DND-41 (cell line): Measurements from ENCODE around the gene FSTL1.

ENCODE experiments used
- EZH2 ChIP-seq: IDR thresholded peaks from 3 replicates; pipeline ENCODE4 v1.6.1; 2012; ENCODE audit warnings: borderline replicate concordance, low read depth, mild to moderate bottlenecking, moderate library complexity, low read length, inconsistent platforms; ENCODE audit not compliant: severe bottlenecking
- TF ChIP-seq, protein P1 (sequence below): IDR thresholded peaks from 2 replicates; pipeline ENCODE4 v1.5.1; 2012; ENCODE audit warnings: borderline replicate concordance, low read length, moderate library complexity, mild to moderate bottlenecking; ENCODE audit not compliant: poor library complexity, severe bottlenecking; ENCODE audit errors: extremely low read depth

DNA sequence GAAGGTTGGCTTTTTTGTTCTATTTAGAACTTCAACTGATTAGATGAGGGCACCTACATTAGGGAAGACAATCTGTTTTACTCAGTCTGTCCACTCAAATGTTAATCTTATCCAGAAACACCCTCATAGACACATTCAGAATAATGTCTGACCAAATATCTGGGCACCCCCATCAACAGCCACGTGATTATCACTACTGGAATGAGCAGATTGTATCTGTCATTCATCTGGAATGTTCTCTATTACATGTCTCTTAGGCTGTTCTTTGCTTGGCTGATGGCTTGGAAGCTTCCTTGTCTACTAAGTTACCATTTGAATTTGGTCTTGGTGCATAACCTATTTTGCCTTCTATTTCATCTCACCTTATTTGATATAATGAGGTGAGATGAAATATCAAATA, 86.0 kb downstream of the FSTL1 start:
- TF ChIP-seq, protein P1, sequence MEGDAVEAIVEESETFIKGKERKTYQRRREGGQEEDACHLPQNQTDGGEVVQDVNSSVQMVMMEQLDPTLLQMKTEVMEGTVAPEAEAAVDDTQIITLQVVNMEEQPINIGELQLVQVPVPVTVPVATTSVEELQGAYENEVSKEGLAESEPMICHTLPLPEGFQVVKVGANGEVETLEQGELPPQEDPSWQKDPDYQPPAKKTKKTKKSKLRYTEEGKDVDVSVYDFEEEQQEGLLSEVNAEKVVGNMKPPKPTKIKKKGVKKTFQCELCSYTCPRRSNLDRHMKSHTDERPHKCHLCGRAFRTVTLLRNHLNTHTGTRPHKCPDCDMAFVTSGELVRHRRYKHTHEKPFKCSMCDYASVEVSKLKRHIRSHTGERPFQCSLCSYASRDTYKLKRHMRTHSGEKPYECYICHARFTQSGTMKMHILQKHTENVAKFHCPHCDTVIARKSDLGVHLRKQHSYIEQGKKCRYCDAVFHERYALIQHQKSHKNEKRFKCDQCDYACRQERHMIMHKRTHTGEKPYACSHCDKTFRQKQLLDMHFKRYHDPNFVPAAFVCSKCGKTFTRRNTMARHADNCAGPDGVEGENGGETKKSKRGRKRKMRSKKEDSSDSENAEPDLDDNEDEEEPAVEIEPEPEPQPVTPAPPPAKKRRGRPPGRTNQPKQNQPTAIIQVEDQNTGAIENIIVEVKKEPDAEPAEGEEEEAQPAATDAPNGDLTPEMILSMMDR = no peak
- TF ChIP-seq EZH2 = no peak
